Activated CD8-positive, alpha-beta memory T cell treated with anti-CD3 and anti-CD28 coated beads, Interleukin-2, amount 50 U/mL, for 4 hours (primary cell): ENCODE measurements around the gene MYL5.
"Not testable (repeated sequence)": the region's sequence is repeated elsewhere in the genome, so short reads cannot be mapped to it uniquely, and the experiment has no call there.

Experiments
- DNase-seq: peaks from one replicate; pipeline ENCODE4 v3.0.0-alpha.2; 2020

Gene MYL5

GRCh38 chr4:730511-730910 is 56.2 kb downstream of the MYL5 start:
- no peak for DNase-seq

- DNase-seq, result not testable (repeated sequence)
These were observed 56.9 kb downstream of the MYL5 start for GRCh38 chr4:730946-731904.
